GM18519 (cell line): ENCODE data around the gene KRTAP2-3.
"Not testable (repeated sequence)": the region's sequence is repeated elsewhere in the genome, so short reads cannot be mapped to it uniquely, and the experiment has no call there.

ENCODE experiments used
- ATAC-seq: cut with Tn5 transposase; IDR thresholded peaks from one replicate; pipeline ENCODE4 v1.9.1; 2021; ENCODE audit warnings: mild to moderate bottlenecking, moderate library complexity; ENCODE audit not compliant: unreplicated experiment, low FRiP score

KRTAP2-3 gene, protein sequence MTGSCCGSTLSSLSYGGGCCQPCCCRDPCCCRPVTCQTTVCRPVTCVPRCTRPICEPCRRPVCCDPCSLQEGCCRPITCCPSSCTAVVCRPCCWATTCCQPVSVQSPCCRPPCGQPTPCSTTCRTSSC

DNA sequence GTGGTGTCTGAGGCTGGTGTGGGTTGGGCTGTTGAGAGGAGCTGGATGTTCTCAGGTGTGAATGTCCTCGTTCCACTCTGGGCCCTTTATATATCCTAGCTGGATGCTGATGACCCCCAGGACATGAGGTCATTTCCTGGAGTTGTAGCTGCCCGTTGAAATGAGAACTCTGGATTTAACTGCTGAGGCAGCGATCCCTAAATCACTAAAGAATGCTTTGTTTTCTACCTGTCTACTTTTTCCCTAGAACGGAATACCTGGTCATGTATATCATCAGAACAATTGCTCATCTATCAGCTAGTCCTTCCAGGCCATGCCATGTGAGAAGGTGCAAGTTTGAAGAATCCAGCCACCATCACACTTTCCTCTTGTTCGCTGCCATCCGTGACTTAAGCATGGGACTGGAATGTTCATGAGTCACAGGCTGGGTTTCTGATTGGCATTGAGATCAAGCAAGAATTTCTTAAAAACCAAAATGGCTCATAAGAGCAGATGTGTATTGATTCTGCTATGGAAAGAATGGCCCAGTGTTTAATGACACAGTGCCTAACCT lies at the start of gene KRTAP2-3:
KRTAP2-3 (minus strand) TSS at position 63 of the 553 bp plus-strand sequence. CDS start 64 bp downstream, outside the sequence.
- no peak for ATAC-seq

DNA sequence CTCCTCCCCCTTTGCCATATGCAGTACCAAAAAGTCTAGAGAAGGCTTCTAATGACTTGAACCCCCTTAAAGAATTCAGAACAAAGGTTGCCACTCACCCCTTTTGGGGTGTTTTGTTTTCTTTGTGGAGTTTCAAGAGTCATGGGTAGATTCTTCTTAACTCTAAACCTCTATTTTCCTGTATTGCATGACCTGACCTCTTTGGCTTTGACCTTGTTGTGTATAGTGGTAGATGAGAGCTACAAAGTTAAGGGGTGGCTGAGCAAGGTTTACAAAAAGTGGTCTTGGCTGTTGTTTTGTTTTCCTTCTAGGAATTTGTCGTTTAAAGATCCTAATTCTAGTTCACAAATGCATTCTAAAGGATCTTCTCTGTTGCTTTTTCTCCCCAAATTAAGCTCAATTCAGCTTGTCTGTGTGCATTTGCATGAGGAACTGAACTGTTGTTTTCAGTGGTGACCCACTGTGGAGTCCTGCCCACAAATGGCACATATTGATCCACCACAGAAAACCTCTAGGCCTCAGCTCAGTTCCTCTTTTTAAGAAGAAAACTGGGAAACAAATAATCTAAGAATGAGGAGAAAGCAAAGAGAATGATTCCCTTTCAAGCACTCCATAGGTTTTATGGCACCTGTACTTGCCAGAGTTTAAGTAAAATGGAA lies 48.9 kb upstream of the KRTAP2-3 start:
- ATAC-seq = not testable (repeated sequence)

DNA sequence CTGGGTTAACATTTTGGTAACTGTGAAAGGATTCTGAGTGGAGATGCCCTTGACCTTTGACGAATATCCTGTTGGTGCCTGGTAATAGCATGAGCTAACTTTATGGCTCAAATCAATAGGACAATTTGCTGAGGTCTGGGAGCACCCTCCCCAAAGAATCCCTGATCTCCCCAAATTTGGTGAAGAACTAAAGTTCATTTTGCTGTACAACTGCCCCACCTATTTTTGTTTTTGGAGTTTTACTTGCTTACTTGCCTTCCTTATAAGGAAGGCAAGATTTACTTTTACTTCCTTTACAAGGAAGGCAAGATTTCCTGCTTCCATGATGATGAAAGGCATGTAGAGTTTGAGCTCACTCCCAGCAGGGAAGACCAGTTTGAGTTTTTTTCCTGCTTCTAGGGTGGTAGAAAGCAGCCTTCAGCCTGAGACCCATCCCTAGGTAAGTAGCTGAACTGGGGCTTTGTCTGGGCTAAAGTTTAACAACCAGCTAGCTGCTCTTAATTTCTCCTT lies 48.1 kb upstream of the KRTAP2-3 start:
- ATAC-seq = no peak

DNA sequence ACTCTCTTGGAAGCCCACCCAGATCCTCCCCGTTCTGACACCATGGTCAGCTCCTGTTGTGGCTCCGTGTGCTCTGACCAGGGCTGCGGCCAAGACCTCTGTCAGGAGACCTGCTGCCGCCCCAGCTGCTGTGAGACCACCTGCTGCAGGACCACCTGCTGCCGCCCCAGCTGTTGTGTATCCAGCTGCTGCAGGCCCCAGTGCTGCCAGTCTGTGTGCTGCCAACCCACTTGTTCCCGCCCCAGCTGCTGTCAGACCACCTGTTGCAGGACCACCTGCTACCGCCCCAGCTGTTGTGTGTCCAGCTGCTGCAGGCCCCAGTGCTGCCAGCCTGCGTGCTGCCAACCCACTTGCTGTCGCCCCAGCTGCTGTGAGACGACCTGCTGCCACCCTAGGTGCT lies 45.4 kb upstream of the KRTAP2-3 start, which contains the start of gene KRTAP4-9:
KRTAP4-9 (plus strand) TSS at position 43 of the 400 bp plus-strand sequence; CDS start at position 43, 0 bp downstream.
- not testable (repeated sequence) for ATAC-seq

DNA sequence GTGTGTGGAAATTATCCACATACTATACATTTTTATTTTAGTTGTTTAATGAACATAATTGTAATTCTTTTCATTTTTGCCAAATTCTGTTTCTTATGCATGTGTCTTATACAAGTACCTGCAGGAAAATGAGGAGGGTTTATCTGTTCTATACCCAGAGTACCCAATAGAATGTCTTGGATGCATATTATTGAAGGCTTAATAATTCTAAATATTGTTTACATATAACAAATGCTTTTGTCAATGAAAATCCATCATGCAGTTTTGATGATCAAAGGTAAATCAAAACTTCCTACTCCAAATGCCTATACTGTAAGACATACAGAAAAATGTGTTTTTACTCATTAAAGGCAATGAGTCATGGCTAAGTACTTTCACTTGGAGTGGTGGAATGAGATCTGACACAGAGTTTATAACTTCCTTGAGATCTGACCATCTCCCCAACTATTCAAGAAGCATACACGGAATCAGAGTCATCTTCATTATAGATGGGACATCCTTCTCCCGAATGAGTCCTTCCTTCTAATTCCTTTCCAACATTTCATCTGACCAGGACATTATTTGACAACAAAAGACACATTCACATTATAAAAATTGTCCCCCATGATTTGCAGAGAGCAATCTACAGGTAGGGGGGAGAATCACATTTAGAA lies 44.6 kb upstream of the KRTAP2-3 start:
- not testable (repeated sequence) for ATAC-seq

DNA sequence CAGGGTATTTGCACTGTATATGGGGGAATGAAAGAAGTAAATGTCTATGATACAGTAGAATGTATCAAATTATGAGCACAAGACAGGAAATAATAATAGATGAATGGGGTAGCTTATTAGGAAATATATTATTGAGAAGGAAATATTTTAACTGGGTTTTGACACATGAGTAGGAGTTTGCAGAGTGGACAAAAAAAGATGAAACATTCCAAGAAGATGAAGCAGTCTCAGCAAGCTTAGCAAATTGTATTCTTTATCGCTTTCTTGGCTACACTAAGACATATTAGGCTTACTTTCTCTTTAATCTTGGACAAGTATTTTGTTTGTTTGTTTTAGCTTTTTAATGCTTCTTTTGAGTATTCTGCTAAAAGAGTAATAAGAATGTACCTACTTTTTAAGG lies 44.0 kb upstream of the KRTAP2-3 start:
- no peak for ATAC-seq

DNA sequence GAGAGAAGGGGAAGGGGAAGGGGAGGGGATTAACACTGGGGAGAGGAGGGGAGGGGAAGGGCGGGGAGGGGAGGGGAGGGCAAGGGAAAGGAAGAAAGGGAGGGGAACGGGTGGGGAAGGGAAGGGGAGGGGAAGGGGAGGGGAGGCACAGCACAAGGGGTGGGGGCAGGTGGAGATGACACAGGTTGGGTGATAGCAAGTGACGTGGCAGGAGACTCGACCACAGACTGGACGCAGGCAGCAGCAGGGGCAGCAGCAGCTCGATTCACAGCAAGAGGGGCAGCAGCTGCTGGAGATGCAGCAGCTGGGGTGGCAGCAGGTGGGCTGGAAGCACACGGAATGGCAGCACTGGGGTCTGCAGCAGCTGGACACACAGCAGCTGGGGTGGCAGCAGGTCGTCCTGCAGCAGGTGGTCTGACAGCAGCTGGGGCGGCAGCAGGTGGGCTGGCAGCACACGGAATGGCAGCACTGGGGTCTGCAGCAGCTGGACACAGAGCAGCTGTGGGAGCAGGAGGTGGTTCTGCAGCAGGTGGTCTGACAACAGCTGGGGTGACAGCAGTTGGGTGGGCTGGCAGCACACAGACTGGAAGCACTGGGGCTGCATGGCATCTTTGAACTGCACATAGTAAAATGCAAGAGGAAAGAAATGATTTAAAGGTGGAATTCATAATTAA lies 41.8 kb upstream of the KRTAP2-3 start, which contains the start of gene KRTAP4-16:
KRTAP4-16 (minus strand) TSS at position 624 of the 674 bp plus-strand sequence; CDS start at position 624, 0 bp downstream.
- ATAC-seq = no peak

DNA sequence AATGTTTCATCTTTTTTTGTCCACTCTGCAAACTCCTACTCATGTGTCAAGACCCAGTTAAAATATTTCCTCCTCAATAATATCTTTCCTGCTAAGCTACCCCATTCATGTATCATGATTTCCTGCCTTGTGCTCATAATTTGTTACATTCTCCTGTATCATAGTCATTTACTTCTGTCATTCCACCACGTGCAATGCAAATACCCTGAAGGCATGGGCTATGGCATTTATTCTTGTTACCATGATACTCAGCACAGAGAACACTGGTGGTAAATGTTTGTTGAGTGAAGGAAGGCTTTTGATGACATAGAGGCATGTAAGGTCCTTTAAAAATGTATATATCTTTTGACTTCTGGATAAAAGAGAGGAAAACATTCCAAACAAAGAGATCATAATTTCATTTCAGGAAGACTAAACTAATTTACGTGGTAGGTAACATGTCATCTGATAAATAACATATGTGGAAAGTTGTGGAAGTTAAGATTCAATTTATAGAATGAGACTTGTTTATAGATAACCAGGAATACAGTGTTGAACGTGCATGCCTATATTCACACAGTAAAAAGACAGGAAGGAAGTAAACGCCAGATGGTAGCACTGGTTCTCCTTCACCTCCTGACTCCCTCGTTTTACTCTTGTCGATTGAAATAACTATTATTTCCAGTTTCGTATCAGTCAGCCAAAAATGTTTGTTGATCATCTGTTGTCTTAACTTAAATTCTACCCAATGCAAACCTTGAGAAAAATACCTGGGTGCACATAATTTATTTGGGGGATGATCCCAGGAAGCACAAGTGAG lies 40.0 kb upstream of the KRTAP2-3 start:
- not testable (repeated sequence) for ATAC-seq

DNA sequence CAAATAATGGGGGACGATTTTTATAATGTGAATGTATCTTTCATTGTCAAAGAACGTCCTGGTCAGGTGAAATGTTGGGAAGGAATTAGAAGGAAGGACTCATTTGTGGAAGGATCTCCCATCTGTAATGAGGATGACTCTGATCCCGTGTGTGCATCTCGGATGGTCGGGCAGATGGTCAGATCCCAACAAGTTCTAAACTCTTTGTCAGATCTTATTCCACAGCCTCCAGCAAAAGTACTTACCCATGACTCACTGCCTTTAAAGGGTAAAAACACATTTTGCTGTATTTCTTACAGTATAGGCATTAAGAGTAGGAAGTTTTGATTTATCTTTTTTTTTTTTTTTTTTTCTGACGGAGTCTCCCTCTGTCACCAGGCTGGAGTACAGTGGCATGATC lies 38.6 kb upstream of the KRTAP2-3 start:
- no peak for ATAC-seq

DNA sequence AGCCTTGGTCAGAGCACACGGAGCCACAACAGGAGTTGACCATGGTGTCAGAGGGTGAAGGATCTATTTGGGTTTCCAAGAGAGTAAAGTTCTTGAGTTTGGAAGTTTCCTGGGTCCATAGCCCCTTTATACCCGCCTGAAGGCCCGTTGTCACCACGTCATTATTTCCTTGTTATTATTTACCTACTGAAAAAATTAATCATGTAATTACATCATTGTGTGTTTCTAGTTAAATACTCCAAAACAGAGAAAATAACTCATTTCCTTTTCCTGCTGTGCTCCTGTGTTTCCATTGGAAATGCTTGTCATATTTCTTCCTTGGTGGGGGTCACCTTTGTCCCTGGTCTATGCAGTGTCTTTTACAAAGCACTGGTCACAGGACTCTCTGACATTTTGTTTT lies 38.1 kb upstream of the KRTAP2-3 start, which contains the start of gene KRTAP4-8:
KRTAP4-8 (minus strand) TSS at position 101 of the 400 bp plus-strand sequence; CDS start at position 43, 58 bp downstream.
- ATAC-seq = no peak

DNA sequence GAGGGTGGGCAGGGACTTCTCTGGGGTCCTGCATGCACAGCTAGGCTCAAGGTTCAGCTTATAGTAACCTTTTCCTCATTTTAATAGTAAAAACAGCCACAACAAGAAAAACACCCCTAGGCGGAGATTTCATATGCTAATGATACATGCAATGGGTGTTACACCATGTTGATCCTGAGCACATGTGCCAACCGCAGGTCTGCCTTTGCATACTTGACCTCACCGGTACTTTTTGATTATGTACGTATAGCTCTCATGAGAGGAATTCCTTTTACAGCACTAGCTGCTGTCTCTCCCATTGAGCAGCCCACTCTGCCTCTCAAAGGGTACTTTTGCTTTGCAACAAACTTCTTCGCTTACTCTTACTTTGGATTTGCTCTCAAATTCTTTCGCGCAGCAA lies 36.1 kb upstream of the KRTAP2-3 start:
- no peak for ATAC-seq

DNA sequence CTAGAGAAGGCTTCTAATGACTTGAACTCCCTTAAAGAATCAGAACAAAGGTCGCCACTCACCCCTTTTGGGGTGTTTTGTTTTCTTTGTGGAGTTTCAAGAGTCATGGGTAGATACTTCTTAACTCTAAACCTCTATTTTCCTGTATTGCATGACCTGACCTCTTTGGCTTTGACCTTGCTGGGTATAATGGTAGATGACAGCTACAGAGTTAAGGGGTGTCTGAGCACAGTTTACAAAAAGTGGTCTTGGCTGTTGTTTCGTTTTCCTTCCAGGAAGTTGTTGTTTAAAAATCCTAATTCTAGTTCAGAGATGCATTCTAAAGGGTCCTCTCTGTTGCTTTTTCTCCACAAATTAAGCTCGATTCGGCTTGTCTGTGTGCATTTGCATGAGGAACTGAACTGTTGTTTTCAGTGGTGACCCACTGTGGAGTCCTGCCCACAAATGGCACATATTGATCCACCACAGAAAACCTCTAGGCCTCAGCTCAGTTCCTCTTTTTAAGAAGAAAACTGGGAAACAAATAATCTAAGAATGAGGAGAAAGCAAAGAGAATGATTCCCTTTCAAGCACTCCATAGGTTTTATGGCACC lies 28.9 kb upstream of the KRTAP2-3 start:
- ATAC-seq = not testable (repeated sequence)

DNA sequence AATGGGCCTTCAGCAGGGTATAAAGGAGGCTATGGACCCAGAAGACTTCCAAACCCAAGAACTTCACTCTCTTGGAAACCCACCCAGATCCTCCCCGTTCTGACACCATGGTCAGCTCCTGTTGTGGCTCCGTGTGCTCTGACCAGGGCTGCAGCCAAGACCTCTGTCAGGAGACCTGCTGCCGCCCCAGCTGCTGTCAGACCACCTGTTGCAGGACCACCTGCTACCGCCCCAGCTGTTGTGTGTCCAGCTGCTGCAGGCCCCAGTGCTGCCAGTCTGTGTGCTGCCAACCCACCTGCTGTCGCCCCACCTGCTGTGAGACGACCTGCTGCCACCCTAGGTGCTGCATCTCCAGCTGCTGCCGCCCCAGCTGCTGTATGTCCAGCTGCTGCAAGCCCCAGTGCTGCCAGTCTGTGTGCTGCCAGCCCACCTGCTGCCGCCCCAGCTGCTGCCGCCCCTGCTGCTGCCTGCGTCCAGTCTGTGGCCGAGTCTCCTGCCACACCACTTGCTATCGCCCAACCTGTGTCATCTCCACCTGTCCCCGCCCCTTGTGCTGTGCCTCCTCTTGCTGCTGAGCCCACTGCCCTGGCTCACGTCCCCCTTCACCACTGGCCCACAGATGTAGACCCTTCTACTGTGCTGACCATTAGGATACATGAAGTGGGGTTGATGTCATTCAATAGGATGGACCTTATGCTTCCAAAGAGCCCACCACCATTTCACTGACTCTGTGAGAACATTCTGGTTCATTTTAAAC lies 24.4 kb upstream of the KRTAP2-3 start, which contains the start of gene KRTAP4-7:
KRTAP4-7 (plus strand) TSS at position 51 of the 757 bp plus-strand sequence; CDS start at position 108, 57 bp downstream.
- ATAC-seq = not testable (repeated sequence)

DNA sequence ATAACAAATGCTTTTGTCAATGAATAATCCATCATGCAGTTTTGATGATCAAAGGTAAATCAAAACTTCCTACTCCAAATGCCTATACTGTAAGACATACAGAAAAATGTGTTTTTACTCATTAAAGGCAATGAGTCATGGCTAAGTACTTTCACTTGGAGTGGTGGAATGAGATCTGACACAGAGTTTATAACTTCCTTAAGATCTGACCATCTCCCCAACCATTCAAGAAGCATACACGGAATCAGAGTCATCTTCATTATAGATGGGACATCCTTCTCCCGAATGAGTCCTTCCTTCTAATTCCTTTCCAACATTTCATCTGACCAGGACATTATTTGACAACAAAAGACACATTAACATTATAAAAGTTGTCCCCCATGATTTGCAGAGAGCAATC lies 23.5 kb upstream of the KRTAP2-3 start:
- ATAC-seq = not testable (repeated sequence)

DNA sequence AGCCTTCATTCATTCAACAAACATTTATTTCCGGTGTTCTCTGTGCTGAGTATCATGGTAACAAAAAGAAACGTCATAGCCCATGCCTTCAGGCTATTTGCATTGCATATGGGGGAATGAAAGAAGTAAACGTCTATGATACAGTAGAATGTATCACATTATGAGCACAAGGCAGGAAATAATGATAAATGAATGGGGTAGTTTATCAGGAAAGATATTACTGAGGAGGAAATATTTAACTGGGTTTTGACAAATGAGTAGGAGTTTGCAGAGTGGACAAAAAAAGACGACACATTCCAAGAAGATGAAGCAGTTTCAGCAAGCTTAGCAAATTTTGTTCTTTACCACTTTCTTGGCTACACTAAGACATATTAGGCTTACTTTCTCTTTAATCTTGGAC lies 22.7 kb upstream of the KRTAP2-3 start:
- ATAC-seq = no peak

DNA sequence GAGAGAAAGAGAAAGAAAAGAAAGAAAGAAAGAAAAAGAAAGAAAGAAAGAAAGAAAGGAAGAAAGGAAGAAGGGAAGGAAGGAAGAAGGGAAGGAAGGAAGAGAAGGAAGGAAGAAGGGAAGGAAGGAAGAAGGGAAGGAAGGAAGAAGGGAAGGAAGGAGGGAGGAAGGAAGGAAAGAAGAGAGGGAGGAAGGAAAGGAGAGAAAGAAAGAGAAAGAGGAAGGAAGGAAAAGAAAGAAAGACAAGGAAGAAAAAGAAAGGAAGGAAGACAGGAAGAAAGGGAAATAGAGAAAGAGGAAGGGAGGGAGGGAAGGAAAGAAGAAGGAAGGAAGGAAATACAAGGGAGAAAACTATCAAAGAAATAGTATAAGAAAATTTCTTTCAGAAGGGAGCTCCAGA lies 16.9 kb upstream of the KRTAP2-3 start:
- ATAC-seq = no peak

DNA sequence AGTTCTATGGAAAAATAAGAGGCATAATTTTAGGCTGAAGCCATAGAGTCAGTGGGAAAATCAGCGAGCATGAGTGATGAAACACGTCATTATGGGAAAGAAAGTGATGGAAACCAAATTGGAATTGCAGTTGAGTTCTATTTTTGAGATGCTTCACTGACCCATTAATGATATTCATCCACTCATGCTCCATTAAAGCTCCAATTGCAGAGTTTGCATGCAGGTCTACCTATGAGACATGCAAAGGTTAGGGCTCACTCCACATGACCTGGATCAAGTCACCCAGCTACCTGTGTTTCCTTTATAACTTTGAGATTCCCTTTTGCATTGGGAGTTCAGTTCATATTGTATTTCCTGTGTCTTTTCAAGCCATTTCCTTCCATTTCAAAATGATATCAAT lies 13.8 kb upstream of the KRTAP2-3 start:
- no peak for ATAC-seq

DNA sequence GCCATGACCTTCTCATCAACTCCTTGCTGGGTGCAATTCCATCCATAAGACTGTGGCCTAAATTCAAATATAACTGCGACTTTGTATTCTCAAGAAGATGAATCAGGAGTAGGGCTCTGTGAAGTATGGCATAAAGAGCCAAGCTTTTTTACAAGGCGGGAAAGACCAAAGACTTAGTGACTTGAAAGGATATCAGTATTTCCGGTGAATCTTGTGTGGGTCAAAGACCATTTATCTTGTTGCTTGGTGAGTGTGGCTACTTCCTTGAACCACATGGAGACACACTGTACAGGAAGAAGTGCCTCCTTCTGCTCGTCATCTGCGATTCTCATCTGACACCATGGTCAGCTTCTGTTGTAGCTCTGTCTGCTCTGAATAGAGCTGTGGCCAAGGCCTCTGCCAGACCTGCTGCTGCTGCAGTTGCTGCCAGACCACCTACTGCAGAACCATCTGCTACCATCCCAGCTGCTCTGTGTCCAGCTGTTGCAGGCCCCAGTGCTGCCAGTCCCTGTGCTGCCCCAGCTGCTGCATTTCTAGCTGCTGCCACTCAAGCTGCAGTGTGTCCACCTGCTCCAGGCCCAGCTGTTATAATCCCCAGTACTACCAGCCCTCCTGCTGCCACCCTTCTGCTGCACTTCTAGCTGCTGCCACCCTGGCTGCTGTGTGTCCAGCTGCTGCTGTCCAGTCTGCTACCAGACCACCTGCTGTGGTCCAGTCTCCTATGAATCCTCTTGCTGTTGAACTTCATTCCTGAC lies 11.9 kb upstream of the KRTAP2-3 start:
- ATAC-seq = no peak
